ENCODE data around the gene CPLX3. TPM values are rescaled to one million over a fixed set of nuclear protein-coding genes. Genes with fewer than 3 reads are reported as not detected.

Gene CPLX3
- total and polyA plus RNA-seq, 2 of the 8 experiments (the other 6 are each of a cell fraction or from before 2014, with no cell fraction given) = 0.17 TPM; not detected in 1

DNA sequence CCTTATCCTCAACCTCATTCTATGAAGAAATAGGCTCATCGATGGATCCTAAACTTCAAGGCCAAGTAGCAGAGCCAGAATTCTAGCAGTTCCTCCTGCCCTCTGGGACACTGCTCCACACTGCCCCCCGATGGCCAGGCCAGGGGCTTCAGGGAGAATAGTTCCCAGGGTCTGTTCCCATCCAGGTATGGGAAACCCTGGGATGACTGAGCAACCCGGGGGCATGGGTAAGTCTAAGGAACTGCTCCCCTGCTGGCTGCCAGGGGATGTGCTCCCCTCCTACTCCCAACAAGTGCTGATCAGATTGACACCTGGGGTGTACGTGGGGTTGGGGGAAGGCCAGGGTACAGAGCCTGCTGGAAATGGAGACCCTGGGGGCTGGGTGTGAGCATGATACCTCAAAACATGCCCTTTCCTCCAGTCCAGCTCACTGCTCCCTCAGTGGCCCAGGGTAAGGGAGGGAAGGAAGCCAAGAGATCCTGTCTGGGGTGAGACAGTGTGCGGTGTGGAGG lies 8.9 kb downstream of the CPLX3 start (continued):
- peak; percentile 55; the same call in 1 of the 2 replicates for TF ChIP-seq SP4 (IDR thresholded peaks at IDR 0.05; ENCODE audit: low read length)
- TF ChIP-seq EP300 (IDR thresholded peaks at IDR 0.05; ENCODE audit: borderline replicate concordance in 1 of 2, low read depth in 2 of 2, low read length in 2 of 2) = peak in 1 of 2 experiments; percentile 35; a peak in 1 of 3 replicates
- no peak for TF ChIP-seq KDM1A (IDR thresholded peaks at IDR 0.05; ENCODE audit: borderline replicate concordance, low read length)
- TF ChIP-seq JUN (IDR thresholded peaks at IDR 0.05; ENCODE audit: low read depth, low read length) = no peak
- TF ChIP-seq CBX8 (IDR thresholded peaks at IDR 0.05; ENCODE audit: borderline replicate concordance, low read depth, low read length) = no peak
- no peak for TF ChIP-seq POLR2A (IDR thresholded peaks at IDR 0.05; ENCODE audit: control extremely low read depth in 1 of 2, low read depth in 2 of 2, low read length in 2 of 2)
- TF ChIP-seq, protein P1, sequence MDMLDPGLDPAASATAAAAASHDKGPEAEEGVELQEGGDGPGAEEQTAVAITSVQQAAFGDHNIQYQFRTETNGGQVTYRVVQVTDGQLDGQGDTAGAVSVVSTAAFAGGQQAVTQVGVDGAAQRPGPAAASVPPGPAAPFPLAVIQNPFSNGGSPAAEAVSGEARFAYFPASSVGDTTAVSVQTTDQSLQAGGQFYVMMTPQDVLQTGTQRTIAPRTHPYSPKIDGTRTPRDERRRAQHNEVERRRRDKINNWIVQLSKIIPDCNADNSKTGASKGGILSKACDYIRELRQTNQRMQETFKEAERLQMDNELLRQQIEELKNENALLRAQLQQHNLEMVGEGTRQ (IDR thresholded peaks at IDR 0.05; ENCODE audit: low read length) = no peak
- no peak for TF ChIP-seq ZNF274 (IDR thresholded peaks at IDR 0.05; ENCODE audit: borderline replicate concordance, extremely low read depth, low read length)
- TF ChIP-seq BCL11A (IDR thresholded peaks at IDR 0.05; ENCODE audit: low read depth in 2 of 2, low read length in 2 of 2) = no peak
- TF ChIP-seq YY1 (IDR thresholded peaks at IDR 0.05; ENCODE audit: low read depth, low read length) = peak; percentile 62; the same call in 1 of the 2 replicates
- no peak for TF ChIP-seq SRF (IDR thresholded peaks at IDR 0.05; ENCODE audit: low read depth, low read length)
- no peak for TF ChIP-seq KDM4A (IDR thresholded peaks at IDR 0.05; ENCODE audit: low read depth, low read length, severe bottlenecking)
- no peak for TF ChIP-seq SP1 (IDR thresholded peaks at IDR 0.05; ENCODE audit: low read depth, low read length)
- TF ChIP-seq FOSL1 (IDR thresholded peaks at IDR 0.05; ENCODE audit: insufficient read depth, low read depth, low read length) = no peak
- TF ChIP-seq, protein P2, sequence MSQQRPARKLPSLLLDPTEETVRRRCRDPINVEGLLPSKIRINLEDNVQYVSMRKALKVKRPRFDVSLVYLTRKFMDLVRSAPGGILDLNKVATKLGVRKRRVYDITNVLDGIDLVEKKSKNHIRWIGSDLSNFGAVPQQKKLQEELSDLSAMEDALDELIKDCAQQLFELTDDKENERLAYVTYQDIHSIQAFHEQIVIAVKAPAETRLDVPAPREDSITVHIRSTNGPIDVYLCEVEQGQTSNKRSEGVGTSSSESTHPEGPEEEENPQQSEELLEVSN (IDR thresholded peaks at IDR 0.05) = no peak
- peak; percentile 19; the same call in 1 of the 2 replicates for TF ChIP-seq CREB1 (IDR thresholded peaks at IDR 0.05)
- peak; percentile 25 for TF ChIP-seq TAF7 (optimal IDR thresholded peaks at IDR 0.05; ENCODE audit: borderline replicate concordance, low read depth, low read length)
- TF ChIP-seq RNF2 (IDR thresholded peaks at IDR 0.05; ENCODE audit: borderline replicate concordance, low read depth, low read length, missing control alignments, poor library complexity, severe bottlenecking) = no peak
- TF ChIP-seq SUZ12 (IDR thresholded peaks at IDR 0.05; ENCODE audit: low read length) = no peak
- no peak for TF ChIP-seq SIRT6 (IDR thresholded peaks at IDR 0.05; ENCODE audit: low read length)
- no peak for TF ChIP-seq TAF1 (IDR thresholded peaks at IDR 0.05; ENCODE audit: low read depth, low read length)

Measured in H1 (cell line).